ENCODE data around the gene MARCHF9.

DNA sequence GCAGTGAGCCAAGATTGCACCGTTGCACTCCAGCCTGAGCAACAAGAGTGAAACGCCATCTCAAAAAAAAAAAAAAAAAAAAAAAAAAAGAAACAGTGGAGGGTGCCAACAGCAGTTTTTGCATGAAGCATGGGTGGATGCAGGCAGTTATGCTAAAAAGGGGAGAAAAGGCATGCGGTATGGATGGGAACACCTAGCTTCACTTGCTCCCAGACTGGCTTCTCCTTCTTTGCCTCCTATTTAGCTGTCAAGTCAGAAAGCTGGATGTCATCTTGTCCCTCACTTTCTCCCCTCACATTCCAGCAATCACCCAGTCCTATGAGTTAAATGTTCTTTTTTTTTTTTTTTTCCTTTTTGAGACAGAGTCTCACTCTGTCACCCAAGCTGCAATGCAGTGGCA, 20.1 kb downstream of the MARCHF9 start:
- TF ChIP-seq GATA2 (IDR thresholded peaks at IDR 0.05; ENCODE audit: low read depth, low read length): no peak
- no peak for TF ChIP-seq GATA3 (IDR thresholded peaks at IDR 0.05; ENCODE audit: low read depth, low read length)
